Head of caudate nucleus (tissue), 42 donors: ENCODE results near the gene PLA2G4D.

Experiments used
- DNase-seq, 42 donors: peaks; one replicate each; pipeline versions ENCODE4 v3.0.0 to v3.0.0-alpha.2; 2020 to 2021; ENCODE audit warnings: mixed read lengths in 7 of 42
- intact Hi-C: fragments of 100-400 bp; cut with DNase I; formaldehyde crosslinking; loops from one replicate; pipeline ENCODE4 v1.15.0; 2022

PLA2G4D gene

GRCh38 chr15:42094512-42094963 lies at the start of gene PLA2G4D:
TSS of gene PLA2G4D (minus strand) at chr15:42094562. CDS start at chr15:42094459, 103 bp downstream.
- peak in 2 of 42 donors; percentile 12 to 38 for DNase-seq
- intact Hi-C loops = no loop called here

- peak in 3 of 42 donors; percentile 1 to 18 (median 3) for DNase-seq
- intact Hi-C loops = loop anchor here (10.0 kb wide), 1 partner anchor 159 kb away; no protein-coding TSS in a partner anchor
These were observed 49.0 kb upstream of the PLA2G4D start for GRCh38 chr15:42143356-42143755.

GRCh38 chr15:42141795-42142667 lies 47.7 kb upstream of the PLA2G4D start:
- peak in 6 of 42 donors; percentile 3 to 19 (median 13) for DNase-seq
- intact Hi-C loops = loop anchor here (10.0 kb wide), 1 partner anchor 157 kb away; no protein-coding TSS in a partner anchor

- peak in 5 of 42 donors; percentile 4 to 28 (median 15) for DNase-seq
- intact Hi-C loops = loop anchor here (10.0 kb wide), 1 partner anchor 156 kb away; no protein-coding TSS in a partner anchor
These were observed 46.9 kb upstream of the PLA2G4D start for GRCh38 chr15:42141246-42141645.

- intact Hi-C loops = loop anchor here (10.0 kb wide), 1 partner anchor 156 kb away; no protein-coding TSS in a partner anchor
These were observed 46.2 kb upstream of the PLA2G4D start for GRCh38 chr15:42140383-42141070.

GRCh38 chr15:42139596-42139995 lies 45.2 kb upstream of the PLA2G4D start:
- intact Hi-C loops = loop anchor here (5.0 kb wide), 1 partner anchor 72 kb away; no protein-coding TSS in a partner anchor
- peak in 8 of 42 donors; percentile 2 to 35 (median 16) for DNase-seq

More at GRCh38 chr15:42140383-42141070, 46.2 kb upstream of the PLA2G4D start:
- peak in 6 of 42 donors; percentile 4 to 32 (median 19) for DNase-seq

GRCh38 chr15:42138968-42139386 lies 44.6 kb upstream of the PLA2G4D start:
- DNase-seq = peak in 8 of 42 donors; percentile 5 to 39 (median 16)
- intact Hi-C loops = loop anchor here (5.0 kb wide), 1 partner anchor 72 kb away; no protein-coding TSS in a partner anchor

- peak in 9 of 42 donors; percentile 3 to 37 (median 21) for DNase-seq
- intact Hi-C loops = loop anchor here (5.0 kb wide), 1 partner anchor 71 kb away; no protein-coding TSS in a partner anchor
These were observed 44.0 kb upstream of the PLA2G4D start for GRCh38 chr15:42138411-42138810.

GRCh38 chr15:42137461-42138261 lies 43.3 kb upstream of the PLA2G4D start:
- peak in 21 of 42 donors; percentile 12 to 78 (median 43) for DNase-seq
- intact Hi-C loops = loop anchor here (5.0 kb wide), 1 partner anchor 70 kb away; no protein-coding TSS in a partner anchor

GRCh38 chr15:42136513-42136912 lies 42.2 kb upstream of the PLA2G4D start:
- intact Hi-C loops = loop anchor here (5.0 kb wide), 1 partner anchor 69 kb away; no protein-coding TSS in a partner anchor
- peak in 1 of 42 donors; percentile 23 for DNase-seq

GRCh38 chr15:42135351-42135750 lies 41.0 kb upstream of the PLA2G4D start:
- peak in 1 of 42 donors; percentile 27 for DNase-seq
- intact Hi-C loops = loop anchor here (5.0 kb wide), 1 partner anchor 68 kb away; no protein-coding TSS in a partner anchor

- intact Hi-C loops = loop anchor here (5.0 kb wide), 1 partner anchor 67 kb away; no protein-coding TSS in a partner anchor
These were observed 40.4 kb upstream of the PLA2G4D start for GRCh38 chr15:42134617-42135245.

GRCh38 chr15:42133886-42134502 lies 39.6 kb upstream of the PLA2G4D start:
- DNase-seq = peak in 39 of 42 donors; percentile 13 to 79 (median 58)
- intact Hi-C loops = no loop called here

More at GRCh38 chr15:42134617-42135245, 40.4 kb upstream of the PLA2G4D start:
- peak in 5 of 42 donors; percentile 1 to 30 (median 22) for DNase-seq

GRCh38 chr15:42133356-42133755 lies 39.0 kb upstream of the PLA2G4D start:
- DNase-seq = peak in 3 of 42 donors; percentile 13 to 26 (median 20)
- intact Hi-C loops = no loop called here

- peak in 8 of 42 donors; percentile 0 to 35 (median 16) for DNase-seq
- intact Hi-C loops = no loop called here
These were observed 37.8 kb upstream of the PLA2G4D start for GRCh38 chr15:42131826-42132806.

- intact Hi-C loops = no loop called here
- peak in 2 of 42 donors; percentile 1 to 28 for DNase-seq
These were observed 36.6 kb upstream of the PLA2G4D start for GRCh38 chr15:42131006-42131405.
